Esophagus squamous epithelium (tissue), 4 donors: ENCODE results near the gene WDR11.
A peak's percentile ranks its signal among the peaks of the same experiment; 100 is the strongest.

Experiments
- CTCF ChIP-seq, 6 experiments: fragments of 450-650 bp in 4 of 6; fragments of 200-600 bp in 2 of 6; sonication (generic) in 2 of 6; IDR thresholded peaks; one replicate each; pipeline ENCODE4 v1.5.1; 2016 to 2019; ENCODE audit warnings: antibody characterized with exemption in 6 of 6, mild to moderate bottlenecking in 4 of 6, moderate library complexity in 4 of 6
- POLR2A ChIP-seq, 4 donors: fragments of 450-650 bp; IDR thresholded peaks; one replicate each; pipeline ENCODE4 v1.6.1; 2017; ENCODE audit warnings: antibody characterized with exemption in 4 of 4, mild to moderate bottlenecking in 4 of 4, moderate library complexity in 3 of 4

GRCh38 chr10:120945801-120946302, 94.7 kb downstream of the WDR11 start:
- TF ChIP-seq CTCF (IDR thresholded peaks at IDR 0.05) (peak in 1 of 6 experiments; percentile 10), POLR2A (IDR thresholded peaks at IDR 0.05) (no peak)
